PC-9 (cell line): ENCODE results near the gene PPP1R2. TPM values are rescaled to one million over a fixed set of nuclear protein-coding genes. Genes with fewer than 3 reads are reported as not detected.

Source experiments
- BruUV-seq: library from RNA; stranded (reverse); fragments of 400-500 nt; replicated peaks from 2 replicates; lab custom pipeline; 2021; lab: Mats Ljungman, UMichigan
- CTCF ChIA-PET: fragments of 300-600 bp; sonication (Branson Sonifier 250); formaldehyde crosslinking; loops from one replicate; lab custom pipeline; 2022; ENCODE audit warnings: antibody characterized with exemption; lab: Charles Lee
- POLR2A ChIA-PET: fragments of 300-600 bp; sonication (Branson Sonifier 250); formaldehyde crosslinking; loops from one replicate; lab custom pipeline; 2022; ENCODE audit warnings: antibody characterized with exemption; ENCODE audit not compliant: unreplicated experiment; lab: Charles Lee
- DNase-seq, 2 experiments: peaks; one replicate each; pipeline versions ENCODE4 v3.0.0 to v3.0.0-alpha.2; 2015 to 2022; ENCODE audit warnings: mixed read lengths in 1 of 2
- H2AFZ ChIP-seq: fragments of 200-600 bp; sonication (generic); 2 replicates; pipeline ENCODE4 v1.8.1; 2017; ENCODE audit warnings: antibody characterized with exemption
- H3F3A ChIP-seq: fragments of 200-600 bp; sonication (generic); 2 replicates; pipeline ENCODE4 v1.8.1; 2017; ENCODE audit warnings: antibody characterized with exemption, mild to moderate bottlenecking, low read depth; ENCODE audit not compliant: insufficient read depth
- H3K27ac ChIP-seq: fragments of 200-600 bp; sonication (generic); 2 replicates; pipeline ENCODE4 v1.6.1; 2016; ENCODE audit warnings: mixed run types
- H3K27me3 ChIP-seq: fragments of 200-600 bp; sonication (generic); 2 replicates; pipeline ENCODE4 v1.6.1; 2016; ENCODE audit warnings: low read depth, mixed run types; ENCODE audit not compliant: insufficient read depth
- H3K36me3 ChIP-seq: fragments of 200-600 bp; sonication (generic); 2 replicates; pipeline ENCODE4 v1.6.1; 2016; ENCODE audit warnings: low read depth, mixed run types
- H3K4me1 ChIP-seq: fragments of 200-600 bp; sonication (generic); replicated peaks from 2 replicates; pipeline ENCODE4 v1.6.1; 2016; ENCODE audit warnings: mixed run types; ENCODE audit not compliant: insufficient read depth
- H3K4me2 ChIP-seq: fragments of 200-600 bp; sonication (generic); 2 replicates; pipeline ENCODE4 v1.6.1; 2017; ENCODE audit warnings: mixed run types
- H3K4me3 ChIP-seq: fragments of 200-600 bp; sonication (generic); 2 replicates; pipeline ENCODE4 v1.6.1; 2016; ENCODE audit warnings: mixed run types
- H3K79me2 ChIP-seq: fragments of 200-600 bp; sonication (generic); 2 replicates; pipeline ENCODE4 v1.6.1; 2017; ENCODE audit warnings: low read depth, mixed run types
- H3K9me2 ChIP-seq: fragments of 200-600 bp; sonication (generic); 2 replicates; pipeline ENCODE4 v1.8.1; 2017; ENCODE audit warnings: mild to moderate bottlenecking; ENCODE audit not compliant: insufficient read depth
- H3K9me3 ChIP-seq: fragments of 200-600 bp; sonication (generic); 2 replicates; pipeline ENCODE4 v1.8.1; 2016; ENCODE audit warnings: low read depth; ENCODE audit not compliant: insufficient read depth
- H4K20me1 ChIP-seq: fragments of 200-600 bp; sonication (generic); 2 replicates; pipeline ENCODE4 v1.8.1; 2017; ENCODE audit not compliant: insufficient read depth
- EZH2 ChIP-seq: fragments of 200-600 bp; sonication (generic); IDR thresholded peaks from 2 replicates; pipeline ENCODE4 v1.8.0; 2017; ENCODE audit warnings: antibody characterized with exemption, low read depth
- intact Hi-C: fragments of 100-400 bp; cut with micrococcal nuclease; formaldehyde crosslinking; loops from one replicate; pipeline ENCODE4 v1.10.0; 2022; ENCODE audit not compliant: unreplicated experiment
- total RNA-seq: library from RNA; stranded (reverse); gene quantifications from 2 replicates; pipeline ENCODE4 v1.2.3, GENCODE V29; 2021
- TF ChIP-seq, protein P1 (sequence below): fragments of 200-600 bp; sonication (generic); conservative IDR thresholded peaks from 2 replicates; pipeline ENCODE4 v1.6.1; 2017; ENCODE audit warnings: mixed run types, antibody characterized with exemption, mild to moderate bottlenecking, moderate library complexity

PPP1R2 gene
- total RNA-seq, 1 experiment from 2014 or later: 49.1 TPM

DNA sequence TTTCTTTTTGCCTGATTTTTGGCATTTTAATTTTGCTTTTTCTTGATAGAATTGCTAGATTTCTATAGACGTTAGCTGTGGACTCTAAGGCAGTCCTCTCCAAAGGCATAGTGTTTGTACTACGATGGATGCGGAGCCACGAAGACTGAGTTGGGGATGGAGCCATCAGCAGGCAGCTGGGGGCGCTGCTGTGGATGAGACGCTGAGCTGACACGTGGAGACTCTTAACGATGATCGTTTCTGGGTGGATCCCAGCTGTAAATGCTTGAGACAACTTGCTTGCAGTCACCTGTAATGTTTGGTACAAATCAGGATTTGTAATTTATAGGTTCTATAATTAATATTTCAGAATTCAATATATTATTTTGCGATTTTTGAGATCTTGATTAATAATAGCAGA is 13.3 kb upstream of the PPP1R2 start:
- Histone ChIP-seq H2AFZ (no peak overlapping the region), H3K27me3 (no peaks in the 10 kb centered on the region), H3K4me2 (no peak overlapping the region), H3K4me1 (peaks cover 38% of the 10 kb centered on the region), H3F3A (peaks cover 33% of the 10 kb centered on the region), H4K20me1 (no peaks in the 10 kb centered on the region; the same call in 1 of the 2 replicates), H3K9me3 (no peaks in the 10 kb centered on the region), H3K27ac (no peak overlapping the region), H3K4me3 (no peak overlapping the region), H3K36me3 (no peaks in the 10 kb centered on the region), H3K79me2 (no peaks in the 10 kb centered on the region), H3K9me2 (no peaks in the 10 kb centered on the region)
- CTCF ChIA-PET: no interaction called here
- no TSS peak for BruUV-seq
- intact Hi-C loops: loop anchor here (5.0 kb wide), 1 partner anchor 356 kb away; no protein-coding TSS in a partner anchor
- no peak for DNase-seq
- POLR2A ChIA-PET: no interaction called here
- TF ChIP-seq EZH2: no peak
- TF ChIP-seq, protein P1, sequence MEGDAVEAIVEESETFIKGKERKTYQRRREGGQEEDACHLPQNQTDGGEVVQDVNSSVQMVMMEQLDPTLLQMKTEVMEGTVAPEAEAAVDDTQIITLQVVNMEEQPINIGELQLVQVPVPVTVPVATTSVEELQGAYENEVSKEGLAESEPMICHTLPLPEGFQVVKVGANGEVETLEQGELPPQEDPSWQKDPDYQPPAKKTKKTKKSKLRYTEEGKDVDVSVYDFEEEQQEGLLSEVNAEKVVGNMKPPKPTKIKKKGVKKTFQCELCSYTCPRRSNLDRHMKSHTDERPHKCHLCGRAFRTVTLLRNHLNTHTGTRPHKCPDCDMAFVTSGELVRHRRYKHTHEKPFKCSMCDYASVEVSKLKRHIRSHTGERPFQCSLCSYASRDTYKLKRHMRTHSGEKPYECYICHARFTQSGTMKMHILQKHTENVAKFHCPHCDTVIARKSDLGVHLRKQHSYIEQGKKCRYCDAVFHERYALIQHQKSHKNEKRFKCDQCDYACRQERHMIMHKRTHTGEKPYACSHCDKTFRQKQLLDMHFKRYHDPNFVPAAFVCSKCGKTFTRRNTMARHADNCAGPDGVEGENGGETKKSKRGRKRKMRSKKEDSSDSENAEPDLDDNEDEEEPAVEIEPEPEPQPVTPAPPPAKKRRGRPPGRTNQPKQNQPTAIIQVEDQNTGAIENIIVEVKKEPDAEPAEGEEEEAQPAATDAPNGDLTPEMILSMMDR: no peak; the same call in 1 of the 2 replicates

DNA sequence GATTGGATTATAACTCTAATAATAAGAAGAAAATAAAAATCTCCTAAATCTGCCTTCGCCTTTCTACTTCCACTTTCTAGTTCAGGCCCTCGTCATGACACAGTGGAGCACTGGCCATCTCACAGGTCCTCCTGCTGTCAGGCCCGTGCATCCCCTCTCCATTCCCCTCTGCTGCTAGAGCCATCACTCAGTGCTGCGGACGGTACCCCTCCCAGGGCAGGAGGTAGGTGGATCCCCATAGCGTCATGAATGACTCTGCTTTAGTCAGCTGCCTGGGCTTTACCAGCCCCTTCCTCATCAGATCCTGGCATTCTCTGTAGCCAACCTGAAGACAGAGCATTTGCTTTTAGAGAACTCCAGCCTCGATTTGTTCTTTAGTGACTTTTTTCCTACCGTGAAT is 12.0 kb upstream of the PPP1R2 start:
- BruUV-seq: no TSS peak
- ChIA-PET POLR2A (no interaction called here), CTCF (no interaction called here)
- no peak for DNase-seq
- no peaks in the 10 kb centered on the region for H3K9me2 ChIP-seq
- H3K9me3 ChIP-seq: no peaks in the 10 kb centered on the region
- H3K36me3 ChIP-seq: no peaks in the 10 kb centered on the region
- no peaks in the 10 kb centered on the region for H3K27me3 ChIP-seq
- no peak overlapping the region for H3K4me2 ChIP-seq
- peaks cover 24% of the 10 kb centered on the region for H3F3A ChIP-seq
- H3K4me3 ChIP-seq: no peak overlapping the region
- no peak overlapping the region for H2AFZ ChIP-seq
- no peaks in the 10 kb centered on the region; the same call in 1 of the 2 replicates for H4K20me1 ChIP-seq
- intact Hi-C loops: loop anchor here (5.0 kb wide), 1 partner anchor 357 kb away; no protein-coding TSS in a partner anchor
- peaks cover 26% of the 10 kb centered on the region for H3K4me1 ChIP-seq
- TF ChIP-seq, protein P1: no peak
- TF ChIP-seq EZH2: no peak
- H3K27ac ChIP-seq: no peak overlapping the region
- H3K79me2 ChIP-seq: no peaks in the 10 kb centered on the region

DNA sequence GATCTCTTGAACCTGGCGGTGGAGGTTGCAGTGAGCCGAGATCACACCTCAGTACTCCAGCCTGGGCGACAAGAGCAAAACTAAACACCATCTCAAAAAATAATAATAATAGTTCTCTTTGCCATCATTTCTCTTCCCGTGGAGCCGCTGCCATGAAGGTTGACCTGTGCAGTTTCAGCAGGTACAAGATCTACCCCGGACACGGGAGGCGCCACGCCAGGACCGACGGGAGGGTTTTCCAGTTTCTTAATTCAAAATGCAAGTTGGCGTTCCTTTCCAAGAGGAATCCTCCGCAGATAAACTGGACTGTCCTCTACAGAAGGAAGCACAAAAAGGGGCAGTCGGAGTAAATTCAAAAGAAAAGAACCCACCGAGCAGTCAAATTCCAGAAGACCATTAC is 11.3 kb upstream of the PPP1R2 start:
- DNase-seq: no peak
- H3K4me1 ChIP-seq: peaks cover 19% of the 10 kb centered on the region
- H3K4me2 ChIP-seq: no peak overlapping the region
- no peaks in the 10 kb centered on the region for H3K27me3 ChIP-seq
- CTCF ChIA-PET: no interaction called here
- H3K27ac ChIP-seq: no peak overlapping the region
- no peaks in the 10 kb centered on the region for H3K79me2 ChIP-seq
- peaks cover 17% of the 10 kb centered on the region for H3F3A ChIP-seq
- no peak overlapping the region for H3K4me3 ChIP-seq
- H3K36me3 ChIP-seq: no peaks in the 10 kb centered on the region
- no peaks in the 10 kb centered on the region for H3K9me3 ChIP-seq
- H4K20me1 ChIP-seq: no peaks in the 10 kb centered on the region; the same call in 1 of the 2 replicates
- no peak for TF ChIP-seq EZH2
- TF ChIP-seq, protein P1: no peak
- no peak overlapping the region for H2AFZ ChIP-seq
- BruUV-seq: no TSS peak
- intact Hi-C loops: no loop called here
- H3K9me2 ChIP-seq: no peaks in the 10 kb centered on the region
- POLR2A ChIA-PET: no interaction called here
